OCI-LY7 (cell line): Measurements from ENCODE around the gene BZW2. TPM values are rescaled to one million over a fixed set of nuclear protein-coding genes. Genes with fewer than 3 reads are reported as not detected.

Experiments used
- BruUV-seq: library from RNA; stranded (reverse); fragments of 400-500 nt; replicated peaks from 2 replicates; lab custom pipeline; 2021; lab: Mats Ljungman, UMichigan
- CTCF ChIA-PET: fragments of 300-600 bp; sonication (Branson Sonifier 250); formaldehyde crosslinking; loops from one replicate; lab custom pipeline; 2022; ENCODE audit warnings: antibody characterized with exemption; ENCODE audit not compliant: unreplicated experiment; lab: Charles Lee
- POLR2A ChIA-PET: fragments of 300-600 bp; sonication (Branson Sonifier 250); formaldehyde crosslinking; loops from one replicate; lab custom pipeline; 2022; ENCODE audit warnings: antibody characterized with exemption; lab: Charles Lee
- DNase-seq: peaks from one replicate; pipeline ENCODE4 v3.0.0-alpha.2; 2015; ENCODE audit warnings: low spot score
- H2AFZ ChIP-seq: fragments of 200-600 bp; sonication (generic), shearing (Covaris generic); 2 replicates; pipeline ENCODE4 v1.6.1; 2014; ENCODE audit warnings: mild to moderate bottlenecking, antibody characterized with exemption, low read length, moderate library complexity
- H3K27ac ChIP-seq: fragments of 200-600 bp; sonication (generic); 2 replicates; pipeline ENCODE4 v1.5.1; 2014; ENCODE audit warnings: mixed run types, low read depth, mild to moderate bottlenecking, moderate library complexity, low read length, inconsistent platforms; ENCODE audit not compliant: poor library complexity, severe bottlenecking
- H3K36me3 ChIP-seq: fragments of 200-600 bp; sonication (generic); 2 replicates; pipeline ENCODE4 v1.6.1; 2014; ENCODE audit warnings: mild to moderate bottlenecking, antibody characterized with exemption, low read length, moderate library complexity, mixed read lengths; ENCODE audit not compliant: insufficient read depth
- H3K4me1 ChIP-seq: fragments of 200-600 bp; sonication (generic); 2 replicates; pipeline ENCODE4 v1.5.1; 2014; ENCODE audit warnings: mild to moderate bottlenecking, low read length; ENCODE audit not compliant: insufficient read depth, poor library complexity, severe bottlenecking
- H3K4me2 ChIP-seq: fragments of 200-600 bp; sonication (generic); 2 replicates; pipeline ENCODE4 v1.6.1; 2014; ENCODE audit warnings: mild to moderate bottlenecking, low read length
- H3K4me3 ChIP-seq: fragments of 200-600 bp; sonication (generic); 2 replicates; pipeline ENCODE4 v1.5.1; 2014; ENCODE audit warnings: mild to moderate bottlenecking, low read depth, low read length; ENCODE audit not compliant: poor library complexity, severe bottlenecking
- H3K79me2 ChIP-seq: fragments of 200-600 bp; sonication (generic); 2 replicates; pipeline ENCODE4 v1.6.1; 2016; ENCODE audit warnings: low read depth, mild to moderate bottlenecking, low read length, moderate library complexity, mixed read lengths; ENCODE audit not compliant: insufficient read depth
- H3K9me2 ChIP-seq: fragments of 200-600 bp; sonication (generic); 2 replicates; pipeline ENCODE4 v1.6.1; 2016; ENCODE audit warnings: mild to moderate bottlenecking, low read length, mixed read lengths; ENCODE audit not compliant: insufficient read depth
- H3K9me3 ChIP-seq: fragments of 200-600 bp; sonication (generic); 2 replicates; pipeline ENCODE4 v1.6.1; 2014; ENCODE audit warnings: mild to moderate bottlenecking, mixed run types, low read length, mixed read lengths
- H4K20me1 ChIP-seq: fragments of 200-600 bp; sonication (generic); 2 replicates; pipeline ENCODE4 v1.6.1; 2014; ENCODE audit warnings: mild to moderate bottlenecking, antibody characterized with exemption, low read length, moderate library complexity, mixed read lengths; ENCODE audit not compliant: insufficient read depth
- EZH2phosphoT487 ChIP-seq: fragments of 200-600 bp; sonication (generic); IDR thresholded peaks from 2 replicates; pipeline ENCODE4 v1.6.1; 2018; ENCODE audit warnings: low read depth, borderline replicate concordance, mild to moderate bottlenecking, mixed run types, antibody characterized with exemption, low read length, moderate library complexity, mixed read lengths
- intact Hi-C: fragments of 100-400 bp; cut with micrococcal nuclease; formaldehyde crosslinking; loops from one replicate; pipeline ENCODE4 v1.10.0; 2022; ENCODE audit not compliant: unreplicated experiment
- total RNA-seq, 2 experiments: library from RNA; depleted of rRNA in 1 of 2; stranded (reverse); fragments of >200 nt in 1 of 2; shearing (Covaris generic) in 1 of 2; gene quantifications; 2 replicates each; pipeline ENCODE4 v1.2.3, GENCODE V29; 2014 to 2022
- TF ChIP-seq, protein P1 (sequence below): fragments of 200-600 bp; sonication (generic); conservative IDR thresholded peaks from 2 replicates; pipeline ENCODE4 v1.5.1; 2014; ENCODE audit warnings: mild to moderate bottlenecking, antibody characterized with exemption, low read length, moderate library complexity, mixed read lengths

Gene BZW2
- total RNA-seq, 2 experiments from 2014 or later, result 66.8 to 75.2 TPM

DNA sequence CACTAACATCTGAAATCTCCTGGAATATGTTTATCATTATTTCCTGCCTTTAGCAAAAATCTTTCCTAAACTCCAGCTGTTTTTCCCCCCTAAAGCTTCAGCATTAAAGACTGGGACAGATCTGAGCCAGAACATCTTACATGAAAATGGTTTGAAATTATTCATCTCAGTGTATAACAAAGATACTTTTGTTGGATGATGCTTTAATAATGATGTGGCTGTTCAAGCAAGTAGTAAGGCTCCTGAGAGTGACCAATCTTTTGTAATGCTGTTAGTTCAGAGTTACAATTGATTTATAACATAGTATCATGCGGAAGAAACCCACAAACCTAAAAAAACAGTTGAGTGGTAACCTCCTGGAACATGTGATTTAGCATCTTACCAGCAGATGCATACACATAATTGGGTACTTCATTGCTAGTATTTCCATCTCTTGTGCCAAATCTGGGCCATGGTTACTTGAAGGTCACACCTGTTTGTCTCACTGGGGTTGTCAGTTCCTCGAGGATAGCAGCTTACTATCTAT is 1.5 kb downstream of the BZW2 start:
- POLR2A ChIA-PET, result interaction anchor here (1.1 to 2.1 kb wide), 4 partner anchors 9 to 110 kb away, joined by 3 to 9 read pairs (median 4); no protein-coding TSS in a partner anchor
- Histone ChIP-seq H3K4me3 (peak overlapping the region; percentile 96), H4K20me1 (peaks cover 55% of the 10 kb centered on the region), H3K4me1 (peaks cover 38% of the 10 kb centered on the region), H3K4me2 (peak overlapping the region; percentile 97), H3K79me2 (peaks cover 68% of the 10 kb centered on the region), H3K9me2 (no peaks in the 10 kb centered on the region), H3K36me3 (peaks cover 31% of the 10 kb centered on the region), H2AFZ (no peak overlapping the region), H3K27ac (peak overlapping the region; percentile 12), H3K9me3 (no peaks in the 10 kb centered on the region)
- CTCF ChIA-PET, result no interaction called here
- TF ChIP-seq, protein P1, sequence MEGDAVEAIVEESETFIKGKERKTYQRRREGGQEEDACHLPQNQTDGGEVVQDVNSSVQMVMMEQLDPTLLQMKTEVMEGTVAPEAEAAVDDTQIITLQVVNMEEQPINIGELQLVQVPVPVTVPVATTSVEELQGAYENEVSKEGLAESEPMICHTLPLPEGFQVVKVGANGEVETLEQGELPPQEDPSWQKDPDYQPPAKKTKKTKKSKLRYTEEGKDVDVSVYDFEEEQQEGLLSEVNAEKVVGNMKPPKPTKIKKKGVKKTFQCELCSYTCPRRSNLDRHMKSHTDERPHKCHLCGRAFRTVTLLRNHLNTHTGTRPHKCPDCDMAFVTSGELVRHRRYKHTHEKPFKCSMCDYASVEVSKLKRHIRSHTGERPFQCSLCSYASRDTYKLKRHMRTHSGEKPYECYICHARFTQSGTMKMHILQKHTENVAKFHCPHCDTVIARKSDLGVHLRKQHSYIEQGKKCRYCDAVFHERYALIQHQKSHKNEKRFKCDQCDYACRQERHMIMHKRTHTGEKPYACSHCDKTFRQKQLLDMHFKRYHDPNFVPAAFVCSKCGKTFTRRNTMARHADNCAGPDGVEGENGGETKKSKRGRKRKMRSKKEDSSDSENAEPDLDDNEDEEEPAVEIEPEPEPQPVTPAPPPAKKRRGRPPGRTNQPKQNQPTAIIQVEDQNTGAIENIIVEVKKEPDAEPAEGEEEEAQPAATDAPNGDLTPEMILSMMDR, result no peak
- no peak for TF ChIP-seq EZH2phosphoT487
- no TSS peak for BruUV-seq
- DNase-seq, result peak; percentile 31
- intact Hi-C loops, result loop anchor here (5.0 kb wide), 1 partner anchor 105 kb away; the partner anchor contains the start of gene TSPAN13

GRCh38 chr7:16648551-16648950 is 2.6 kb downstream of the BZW2 start:
- BruUV-seq, result no TSS peak
- ChIA-PET POLR2A (interaction anchor here (1.6 kb wide), 2 partner anchors 10 to 109 kb away, joined by 3 to 6 read pairs; no protein-coding TSS in a partner anchor), CTCF (no interaction called here)
- Histone ChIP-seq H3K36me3 (peaks cover 31% of the 10 kb centered on the region), H2AFZ (no peak overlapping the region), H3K9me3 (no peaks in the 10 kb centered on the region), H3K4me3 (peak overlapping the region; percentile 96), H3K27ac (no peak overlapping the region), H4K20me1 (peaks cover 58% of the 10 kb centered on the region), H3K79me2 (peaks cover 79% of the 10 kb centered on the region), H3K4me1 (peaks cover 41% of the 10 kb centered on the region), H3K9me2 (no peaks in the 10 kb centered on the region), H3K4me2 (peak overlapping the region; percentile 97)
- DNase-seq, result no peak
- intact Hi-C loops, result loop anchor here (5.0 kb wide), 1 partner anchor 104 kb away; the partner anchor contains the start of gene TSPAN13
- no peak for TF ChIP-seq EZH2phosphoT487
- TF ChIP-seq, protein P1, result no peak

DNA sequence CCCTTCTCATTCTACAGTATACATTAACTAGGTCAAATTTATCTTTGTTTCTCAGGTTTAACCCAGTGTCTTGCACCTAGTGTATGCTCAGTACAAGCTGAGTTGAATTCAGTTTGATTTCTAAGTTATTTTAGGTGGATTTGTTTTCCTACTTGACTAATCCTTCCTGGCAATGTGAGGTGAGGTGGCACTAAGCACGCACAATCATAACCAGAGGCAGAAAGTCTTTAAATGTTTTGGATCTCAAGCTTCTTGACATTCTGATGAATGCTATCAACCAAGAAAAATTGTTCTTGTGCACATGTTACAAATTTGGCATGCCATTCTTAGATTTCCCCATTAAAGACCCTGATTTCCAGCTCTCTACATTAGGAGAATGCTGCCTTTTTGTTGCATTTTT is 3.2 kb downstream of the BZW2 start:
- ChIA-PET CTCF (no interaction called here), POLR2A (interaction anchor here (0.6 to 1.6 kb wide), 3 partner anchors 10 to 109 kb away, joined by 3 to 6 read pairs (median 3); no protein-coding TSS in a partner anchor)
- H2AFZ ChIP-seq, result no peak overlapping the region
- H3K9me2 ChIP-seq, result no peaks in the 10 kb centered on the region
- H3K4me1 ChIP-seq, result peaks cover 39% of the 10 kb centered on the region
- no peak for DNase-seq
- intact Hi-C loops, result loop anchor here (5.0 kb wide), 1 partner anchor 103 kb away; the partner anchor contains the start of gene TSPAN13
- no peaks in the 10 kb centered on the region for H3K9me3 ChIP-seq
- BruUV-seq, result no TSS peak
- H3K4me2 ChIP-seq, result peak overlapping the region; percentile 97; the same call in 1 of the 2 replicates
- H3K36me3 ChIP-seq, result peaks cover 31% of the 10 kb centered on the region
- H3K79me2 ChIP-seq, result peaks cover 82% of the 10 kb centered on the region
- H3K4me3 ChIP-seq, result no peak overlapping the region
- no peak overlapping the region for H3K27ac ChIP-seq
- peaks cover 59% of the 10 kb centered on the region for H4K20me1 ChIP-seq
- no peak for TF ChIP-seq EZH2phosphoT487
- TF ChIP-seq, protein P1, result no peak
